ENCODE data around the gene FAM184A.
"Not testable (repeated sequence)": the region's sequence is repeated elsewhere in the genome, so short reads cannot be mapped to it uniquely, and the experiment has no call there.

DNA sequence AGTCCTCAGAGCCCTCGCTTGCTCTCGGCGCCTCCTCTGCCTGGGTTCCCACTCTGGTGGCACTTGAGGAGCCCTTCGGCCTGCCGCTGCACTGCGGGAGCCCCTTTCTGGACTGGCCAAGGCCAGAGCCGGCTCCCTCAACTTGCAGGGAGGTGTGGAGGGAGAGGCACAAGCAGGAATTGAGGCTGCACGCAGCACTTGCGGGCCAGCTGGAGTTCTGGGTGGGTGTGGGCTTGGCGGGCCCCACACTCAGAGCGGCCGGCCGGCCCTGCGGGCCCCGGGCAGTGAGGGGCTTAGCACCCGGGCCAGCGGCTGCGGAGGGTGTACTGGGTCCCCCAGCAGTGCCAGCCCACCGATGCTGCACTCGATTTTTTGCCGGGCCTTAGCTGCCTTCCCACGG lies 63.3 kb downstream of the FAM184A start:
- TF ChIP-seq, protein P1, sequence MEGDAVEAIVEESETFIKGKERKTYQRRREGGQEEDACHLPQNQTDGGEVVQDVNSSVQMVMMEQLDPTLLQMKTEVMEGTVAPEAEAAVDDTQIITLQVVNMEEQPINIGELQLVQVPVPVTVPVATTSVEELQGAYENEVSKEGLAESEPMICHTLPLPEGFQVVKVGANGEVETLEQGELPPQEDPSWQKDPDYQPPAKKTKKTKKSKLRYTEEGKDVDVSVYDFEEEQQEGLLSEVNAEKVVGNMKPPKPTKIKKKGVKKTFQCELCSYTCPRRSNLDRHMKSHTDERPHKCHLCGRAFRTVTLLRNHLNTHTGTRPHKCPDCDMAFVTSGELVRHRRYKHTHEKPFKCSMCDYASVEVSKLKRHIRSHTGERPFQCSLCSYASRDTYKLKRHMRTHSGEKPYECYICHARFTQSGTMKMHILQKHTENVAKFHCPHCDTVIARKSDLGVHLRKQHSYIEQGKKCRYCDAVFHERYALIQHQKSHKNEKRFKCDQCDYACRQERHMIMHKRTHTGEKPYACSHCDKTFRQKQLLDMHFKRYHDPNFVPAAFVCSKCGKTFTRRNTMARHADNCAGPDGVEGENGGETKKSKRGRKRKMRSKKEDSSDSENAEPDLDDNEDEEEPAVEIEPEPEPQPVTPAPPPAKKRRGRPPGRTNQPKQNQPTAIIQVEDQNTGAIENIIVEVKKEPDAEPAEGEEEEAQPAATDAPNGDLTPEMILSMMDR (IDR thresholded peaks at IDR 0.05): not testable (repeated sequence)
- not testable (repeated sequence) for TF ChIP-seq POLR2A (IDR thresholded peaks at IDR 0.05)

All from breast epithelium (tissue), 3 donors.